Measurements from ENCODE around the gene ULBP3.
"Not testable (repeated sequence)": the region's sequence is repeated elsewhere in the genome, so short reads cannot be mapped to it uniquely, and the experiment has no call there.

ULBP3 gene

GRCh38 chr6:150016324-150017185, 52.4 kb downstream of the ULBP3 start:
- H3K36me3 ChIP-seq, result no peaks in the 10 kb centered on the region
- no peak overlapping the region for H3K27ac ChIP-seq
- H3K27me3 ChIP-seq (ENCODE audit: insufficient read depth, low read depth, severe bottlenecking), result peaks cover 49% of the 10 kb centered on the region
- TF ChIP-seq CTCF (IDR thresholded peaks at IDR 0.05; ENCODE audit: low read depth, low read length), result peak; percentile 37; the same call in 1 of the 2 replicates
- H3K9me3 ChIP-seq (ENCODE audit: severe bottlenecking), result no peaks in the 10 kb centered on the region
- peak; percentile 27 for DNase-seq
- H3K4me3 ChIP-seq (ENCODE audit: low read depth, low read length), result no peak overlapping the region

GRCh38 chr6:150015281-150016001, 53.5 kb downstream of the ULBP3 start:
- H3K4me3 ChIP-seq (ENCODE audit: low read depth, low read length); DNase-seq; H3K36me3 ChIP-seq; H3K9me3 ChIP-seq (ENCODE audit: severe bottlenecking); H3K27ac ChIP-seq: not testable (repeated sequence)
- 0 out of 2 replicates have a peak, but pooled peaks have one; percentile 4 for TF ChIP-seq CTCF (IDR thresholded peaks at IDR 0.05; ENCODE audit: low read depth, low read length)
- peaks cover 53% of the 10 kb centered on the region for H3K27me3 ChIP-seq (ENCODE audit: insufficient read depth, low read depth, severe bottlenecking)

GRCh38 chr6:150014623-150015280, 54.2 kb downstream of the ULBP3 start:
- not testable (repeated sequence) for H3K4me3 ChIP-seq (ENCODE audit: low read depth, low read length); H3K36me3 ChIP-seq; H3K27ac ChIP-seq; DNase-seq; H3K9me3 ChIP-seq (ENCODE audit: severe bottlenecking)
- peaks cover 56% of the 10 kb centered on the region for H3K27me3 ChIP-seq (ENCODE audit: insufficient read depth, low read depth, severe bottlenecking)

GRCh38 chr6:150013785-150014622, 54.9 kb downstream of the ULBP3 start:
- H3K27ac ChIP-seq; H3K4me3 ChIP-seq (ENCODE audit: low read depth, low read length); DNase-seq; H3K36me3 ChIP-seq; H3K9me3 ChIP-seq (ENCODE audit: severe bottlenecking): not testable (repeated sequence)
- peaks cover 53% of the 10 kb centered on the region for H3K27me3 ChIP-seq (ENCODE audit: insufficient read depth, low read depth, severe bottlenecking)

- DNase-seq; H3K36me3 ChIP-seq; H3K9me3 ChIP-seq (ENCODE audit: severe bottlenecking); H3K27ac ChIP-seq; H3K4me3 ChIP-seq (ENCODE audit: low read depth, low read length): not testable (repeated sequence)
- peaks cover 55% of the 10 kb centered on the region for H3K27me3 ChIP-seq (ENCODE audit: insufficient read depth, low read depth, severe bottlenecking)
These were observed 55.8 kb downstream of the ULBP3 start for GRCh38 chr6:150012846-150013784.

All from WERI-Rb-1 (cell line).